Ovary (tissue), 3 donors: Measurements from ENCODE around the gene SMYD5.

Source experiments
- POLR2A ChIP-seq: fragments of 450-650 bp; IDR thresholded peaks from one replicate; pipeline ENCODE4 v1.6.1; 2017; ENCODE audit warnings: antibody characterized with exemption, mild to moderate bottlenecking, moderate library complexity
- TF ChIP-seq, protein P1 (sequence below), 3 donors: fragments of 450-650 bp in 2 of 3; fragments of 200-600 bp in 1 of 3; IDR thresholded peaks; one replicate each; pipeline versions ENCODE4 v1.5.1 to v1.8.0; 2016 to 2022; ENCODE audit warnings: antibody characterized with exemption in 3 of 3, mild to moderate bottlenecking in 1 of 3
- donor health status: DM: no; HTN: no; CAD: no.

DNA sequence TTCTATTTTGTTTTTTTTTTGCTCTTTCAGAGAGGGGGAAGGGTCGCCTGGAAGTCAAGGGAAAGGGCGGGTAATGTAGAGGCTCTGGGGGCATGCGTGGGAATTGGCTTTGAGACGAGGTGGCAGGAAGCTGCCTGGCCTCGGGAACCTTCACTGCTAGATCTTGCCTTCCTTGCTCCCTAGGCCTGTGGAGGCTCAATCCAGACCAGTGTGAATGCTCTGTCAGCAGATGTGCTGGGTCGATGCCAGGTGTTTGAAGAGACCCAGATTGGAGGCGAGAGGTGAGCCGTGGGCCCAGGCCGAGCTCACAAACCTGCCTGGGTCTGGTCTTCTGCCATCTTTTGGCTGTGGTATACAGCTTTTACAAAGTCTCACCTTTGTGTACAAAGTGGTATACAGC, 35.6 kb downstream of the SMYD5 start:
- TF ChIP-seq, protein P1, sequence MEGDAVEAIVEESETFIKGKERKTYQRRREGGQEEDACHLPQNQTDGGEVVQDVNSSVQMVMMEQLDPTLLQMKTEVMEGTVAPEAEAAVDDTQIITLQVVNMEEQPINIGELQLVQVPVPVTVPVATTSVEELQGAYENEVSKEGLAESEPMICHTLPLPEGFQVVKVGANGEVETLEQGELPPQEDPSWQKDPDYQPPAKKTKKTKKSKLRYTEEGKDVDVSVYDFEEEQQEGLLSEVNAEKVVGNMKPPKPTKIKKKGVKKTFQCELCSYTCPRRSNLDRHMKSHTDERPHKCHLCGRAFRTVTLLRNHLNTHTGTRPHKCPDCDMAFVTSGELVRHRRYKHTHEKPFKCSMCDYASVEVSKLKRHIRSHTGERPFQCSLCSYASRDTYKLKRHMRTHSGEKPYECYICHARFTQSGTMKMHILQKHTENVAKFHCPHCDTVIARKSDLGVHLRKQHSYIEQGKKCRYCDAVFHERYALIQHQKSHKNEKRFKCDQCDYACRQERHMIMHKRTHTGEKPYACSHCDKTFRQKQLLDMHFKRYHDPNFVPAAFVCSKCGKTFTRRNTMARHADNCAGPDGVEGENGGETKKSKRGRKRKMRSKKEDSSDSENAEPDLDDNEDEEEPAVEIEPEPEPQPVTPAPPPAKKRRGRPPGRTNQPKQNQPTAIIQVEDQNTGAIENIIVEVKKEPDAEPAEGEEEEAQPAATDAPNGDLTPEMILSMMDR (IDR thresholded peaks at IDR 0.05): no peak
- TF ChIP-seq POLR2A: no peak
